ENCODE results near the gene C2orf76.

Gene C2orf76

DNA sequence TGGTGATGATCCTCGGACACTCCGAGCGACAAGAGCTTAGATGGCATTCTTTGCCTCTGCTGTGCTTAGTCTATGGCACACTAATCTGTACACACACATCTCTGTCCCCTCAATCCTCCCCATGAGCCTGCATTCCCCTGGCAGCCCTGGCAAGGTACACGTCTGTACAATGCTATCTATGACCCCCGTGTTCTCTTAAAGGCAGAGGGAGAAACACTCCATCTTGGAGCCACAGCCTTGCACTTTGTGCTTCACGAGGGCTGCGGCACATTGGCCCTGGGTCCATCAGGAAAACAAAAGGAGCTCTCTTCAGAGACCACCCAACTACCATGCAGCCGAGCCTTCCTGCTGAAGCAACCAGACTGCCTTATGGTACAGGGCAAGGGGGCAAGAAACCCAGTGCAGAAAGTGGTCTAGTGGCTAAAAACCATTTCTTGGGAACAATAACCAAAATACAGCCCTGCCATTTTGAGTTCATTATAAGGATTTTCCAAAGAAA, 100.5 kb downstream of the C2orf76 start:
- no peak for DNase-seq (ENCODE audit: extremely low read depth in 1 of 2, low read depth in 1 of 2)

- DNase-seq (ENCODE audit: extremely low read depth in 1 of 2, low read depth in 1 of 2), result no peak
These were observed 101.0 kb downstream of the C2orf76 start for GRCh38 chr2:119265693-119266066.

GRCh38 chr2:119264781-119265692, 101.6 kb downstream of the C2orf76 start:
- no peak for DNase-seq (ENCODE audit: extremely low read depth in 1 of 2, low read depth in 1 of 2)

DNA sequence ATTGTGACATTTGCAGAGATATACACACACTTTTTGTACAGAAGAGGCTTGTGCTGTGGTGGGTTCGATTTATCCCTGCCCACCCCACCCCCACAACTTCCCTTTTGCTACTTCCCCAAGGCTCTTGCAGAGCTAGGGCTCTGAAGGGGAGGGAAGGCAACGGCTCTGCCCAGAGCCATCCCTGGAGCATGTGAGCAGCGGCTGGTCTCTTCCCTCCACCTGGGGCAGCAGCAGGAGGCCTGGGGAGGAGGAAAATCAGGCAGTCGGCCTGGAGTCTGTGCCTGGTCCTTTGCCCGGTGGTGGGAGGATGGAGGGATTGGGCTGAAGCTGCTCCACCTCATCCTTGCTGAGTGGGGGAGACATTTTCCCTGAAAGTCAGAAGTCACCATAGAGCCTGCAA, 103.0 kb downstream of the C2orf76 start:
- DNase-seq (ENCODE audit: extremely low read depth in 1 of 2, low read depth in 1 of 2), result no peak

DNA sequence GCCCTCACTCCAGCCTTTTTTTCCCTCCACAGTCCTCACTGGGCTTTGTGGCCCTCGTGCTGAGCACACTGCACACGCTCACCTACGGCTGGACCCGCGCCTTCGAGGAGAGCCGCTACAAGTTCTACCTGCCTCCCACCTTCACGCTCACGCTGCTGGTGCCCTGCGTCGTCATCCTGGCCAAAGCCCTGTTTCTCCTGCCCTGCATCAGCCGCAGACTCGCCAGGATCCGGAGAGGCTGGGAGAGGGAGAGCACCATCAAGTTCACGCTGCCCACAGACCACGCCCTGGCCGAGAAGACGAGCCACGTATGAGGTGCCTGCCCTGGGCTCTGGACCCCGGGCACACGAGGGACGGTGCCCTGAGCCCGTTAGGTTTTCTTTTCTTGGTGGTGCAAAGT, 103.6 kb downstream of the C2orf76 start:
- no peak for DNase-seq (ENCODE audit: extremely low read depth in 1 of 2, low read depth in 1 of 2)

DNA sequence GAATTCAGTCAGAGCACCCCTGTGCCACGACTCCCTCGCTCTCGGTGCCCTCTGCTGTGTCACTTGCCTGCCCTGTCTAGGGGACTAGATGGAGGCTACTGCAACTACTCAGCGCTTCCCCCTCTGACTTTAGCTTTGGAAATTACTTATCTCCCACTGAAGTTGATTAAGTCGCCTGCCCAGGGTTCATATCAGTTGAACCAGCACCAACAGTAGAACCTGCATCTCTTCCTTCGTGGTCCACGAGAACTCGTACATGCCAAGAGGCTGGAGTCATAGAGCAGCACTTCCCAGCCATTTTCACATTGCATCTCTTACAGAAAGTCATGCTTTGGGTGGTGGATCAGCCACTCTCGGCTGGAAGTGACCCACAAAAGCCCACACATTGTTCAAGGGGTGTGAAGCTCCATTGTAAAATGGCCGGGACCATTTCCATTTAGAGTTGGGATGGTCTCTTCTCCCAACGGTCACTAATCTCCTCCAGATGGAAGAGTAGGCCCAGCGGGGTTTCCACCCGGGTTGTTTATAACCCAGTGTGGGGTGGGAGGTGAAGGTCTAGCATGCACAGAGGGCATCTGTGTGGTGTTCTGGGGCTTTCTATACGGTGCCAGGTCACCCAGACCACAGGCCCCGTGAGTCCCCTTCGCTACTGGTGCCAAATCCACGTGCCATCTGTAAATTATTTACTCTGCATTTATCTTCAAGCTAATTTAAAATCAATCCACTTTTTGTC, 105.0 kb downstream of the C2orf76 start:
- no peak for DNase-seq (ENCODE audit: extremely low read depth in 1 of 2, low read depth in 1 of 2)

DNA sequence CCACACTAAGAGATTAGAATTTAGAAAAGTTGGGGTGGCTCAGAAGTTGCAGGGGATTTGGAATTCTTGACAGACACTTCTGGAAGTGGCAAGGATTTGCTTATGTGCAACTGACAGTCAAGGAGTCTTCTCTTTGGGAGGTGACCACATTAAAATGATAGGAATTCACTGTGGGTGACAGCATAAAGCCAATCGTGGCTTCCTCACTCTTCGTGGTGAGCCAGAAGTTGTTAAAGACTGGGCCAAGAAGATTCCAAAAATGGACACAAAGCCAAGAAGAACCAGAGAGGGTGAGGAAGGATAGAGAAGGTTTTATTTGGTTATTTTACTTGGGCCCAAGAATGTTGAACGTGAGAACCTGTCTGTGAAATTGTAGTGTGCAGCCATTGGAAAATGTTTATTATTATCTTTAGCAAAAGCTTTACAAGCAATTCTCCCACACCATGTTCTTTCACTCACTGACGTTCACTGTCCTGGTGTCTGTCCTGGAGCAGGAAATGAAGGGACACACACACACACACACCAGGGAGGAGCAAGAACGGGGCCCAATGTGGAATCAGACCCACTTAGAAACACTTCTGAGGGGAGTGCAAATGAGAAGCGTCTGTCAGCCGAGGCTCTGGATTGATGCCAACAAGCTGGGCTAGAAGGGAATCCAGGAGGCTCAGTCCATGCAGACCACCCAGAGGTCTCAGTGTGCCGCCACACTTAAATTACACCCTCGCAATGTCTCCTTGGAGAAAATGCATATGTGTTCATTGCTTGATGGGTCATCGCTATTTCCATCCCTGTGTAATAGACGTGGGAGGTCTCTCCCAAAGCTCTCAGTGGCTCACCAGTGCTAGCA, 105.8 kb downstream of the C2orf76 start:
- DNase-seq (ENCODE audit: extremely low read depth in 1 of 2, low read depth in 1 of 2), result no peak

DNA sequence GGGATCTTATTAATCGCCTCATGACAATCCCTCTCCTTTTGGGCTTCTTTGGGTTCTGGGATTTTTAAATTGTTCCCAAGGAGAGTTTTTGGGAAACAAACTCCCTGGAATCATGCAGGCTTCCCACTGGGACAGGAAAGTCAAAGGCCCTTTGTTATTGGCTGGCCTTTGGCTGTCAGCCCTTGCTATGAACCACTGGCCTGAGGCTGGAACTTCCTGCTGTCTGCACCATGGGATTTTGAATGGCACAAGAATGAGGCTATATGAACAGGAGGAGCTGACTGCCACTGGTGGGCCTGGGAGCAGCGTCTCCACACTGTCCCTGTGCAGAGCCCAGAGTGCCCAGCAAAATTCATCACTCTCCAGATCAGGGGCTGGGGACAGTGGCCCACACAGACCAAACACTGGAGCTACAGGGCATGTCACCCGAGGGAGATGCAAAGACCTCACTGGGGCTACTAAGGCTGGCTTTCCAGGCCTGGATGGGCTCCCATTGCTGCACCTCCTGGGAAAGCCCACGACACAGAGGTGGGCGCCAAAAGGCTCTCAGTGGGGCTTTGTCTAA, 107.3 kb downstream of the C2orf76 start:
- DNase-seq (ENCODE audit: extremely low read depth in 1 of 2, low read depth in 1 of 2), result no peak

DNA sequence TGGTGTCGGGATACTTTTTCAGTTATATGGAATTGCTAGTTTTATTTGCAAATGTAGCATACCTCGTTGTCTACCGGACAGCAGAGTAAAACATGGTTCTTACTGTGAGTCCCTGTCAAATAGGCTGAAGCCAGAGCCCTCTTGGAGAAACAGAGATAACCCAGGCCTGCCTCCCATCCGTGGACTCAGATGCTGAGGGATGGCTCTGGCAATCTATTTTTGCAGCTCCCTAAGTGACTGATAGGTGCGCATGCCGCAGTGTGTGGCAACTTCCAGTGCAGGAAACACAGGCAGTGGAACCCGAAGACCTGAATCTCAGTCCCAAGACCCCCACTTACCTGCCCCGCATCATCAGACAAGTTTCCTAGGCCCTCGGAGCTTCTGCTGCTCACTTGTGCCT, 109.4 kb downstream of the C2orf76 start:
- DNase-seq (ENCODE audit: extremely low read depth in 1 of 2, low read depth in 1 of 2), result no peak

- DNase-seq (ENCODE audit: extremely low read depth in 1 of 2, low read depth in 1 of 2), result no peak
These were observed 110.1 kb downstream of the C2orf76 start for GRCh38 chr2:119256582-119256921.

DNA sequence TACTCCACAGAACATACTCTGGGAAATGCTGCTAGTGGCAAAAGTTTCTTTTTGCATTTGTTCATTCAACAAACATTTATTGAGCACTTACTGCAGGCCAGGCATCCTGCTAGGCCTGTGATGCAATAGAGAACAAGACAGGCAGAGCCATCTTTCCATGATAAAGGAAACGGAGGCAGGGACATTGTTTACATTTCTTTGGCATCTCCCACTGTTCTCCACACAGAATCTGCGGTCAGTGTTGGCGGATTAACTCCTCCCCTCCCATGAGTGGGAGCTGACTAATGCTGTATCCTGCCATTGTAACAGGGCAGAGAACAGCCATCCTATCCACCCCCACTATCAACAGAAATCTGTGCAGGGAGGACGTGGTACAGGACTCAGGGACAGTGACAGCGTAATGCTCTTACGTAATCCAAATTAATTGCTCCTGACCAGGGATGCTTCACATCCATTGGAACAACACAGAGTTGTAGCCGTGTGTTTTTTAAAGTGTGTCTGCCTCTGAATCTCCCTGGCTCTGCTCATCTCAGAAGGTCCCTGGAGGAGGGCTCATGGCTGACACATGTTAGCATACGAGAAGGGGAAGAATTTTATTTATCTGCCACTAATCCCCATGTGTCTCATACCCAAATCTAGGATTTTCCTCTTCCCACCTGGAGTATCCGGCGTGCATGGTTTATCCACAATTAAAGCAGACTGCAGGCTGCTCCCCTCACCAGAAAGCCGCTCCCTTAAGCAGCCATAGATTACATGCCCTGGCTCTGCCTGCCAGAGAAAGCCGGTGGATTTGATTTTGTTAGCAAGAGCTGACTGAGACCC, 110.7 kb downstream of the C2orf76 start:
- DNase-seq (ENCODE audit: extremely low read depth in 1 of 2, low read depth in 1 of 2), result no peak

GRCh38 chr2:119254601-119255080, 112.0 kb downstream of the C2orf76 start:
- DNase-seq (ENCODE audit: extremely low read depth in 1 of 2, low read depth in 1 of 2), result no peak

GRCh38 chr2:119253760-119254600, 112.7 kb downstream of the C2orf76 start:
- no peak for DNase-seq (ENCODE audit: extremely low read depth in 1 of 2, low read depth in 1 of 2)

DNA sequence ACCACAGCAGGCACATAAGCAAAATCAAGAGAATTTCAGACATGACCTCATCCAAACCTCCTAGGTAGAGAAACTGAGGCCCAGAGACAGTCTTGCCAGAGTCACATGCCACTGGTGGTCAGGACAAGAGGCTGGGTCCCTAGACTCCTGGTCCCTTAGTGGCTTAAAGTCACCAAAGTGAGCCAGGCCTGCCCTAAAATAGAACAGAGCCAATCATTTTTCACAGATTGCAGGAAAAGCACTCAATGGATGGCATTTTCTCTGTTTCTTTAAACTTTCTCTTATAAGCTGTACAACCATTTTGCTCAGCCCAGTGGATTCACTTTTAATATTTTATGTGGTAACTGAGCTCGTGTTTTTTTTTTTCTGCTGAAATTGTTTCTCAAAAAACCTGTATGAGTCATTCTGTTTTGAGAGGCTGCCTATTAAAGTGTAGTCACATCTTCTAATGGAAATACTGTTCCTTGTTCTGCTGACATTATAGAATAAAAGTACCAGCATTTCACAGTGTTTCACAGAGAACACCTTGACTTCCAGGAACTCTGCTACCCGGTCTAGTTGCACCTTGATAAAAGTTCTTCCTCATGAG, 113.4 kb downstream of the C2orf76 start:
- DNase-seq (ENCODE audit: extremely low read depth in 1 of 2, low read depth in 1 of 2), result no peak

All from stimulated activated CD8-positive, alpha-beta memory T cell treated with anti-CD3 and anti-CD28 coated beads, Interleukin-7, amount 100 ng/mL, for 48 hours (primary cell).